Measurements from ENCODE around the gene ENTREP3.
"Not testable (repeated sequence)": the region's sequence is repeated elsewhere in the genome, so short reads cannot be mapped to it uniquely, and the experiment has no call there.

- TF ChIP-seq CTCF (conservative IDR thresholded peaks at IDR 0.05); ZFX (IDR thresholded peaks at IDR 0.05): not testable (repeated sequence)
Observed at GRCh38 chr1:155233502-155233901, 21.8 kb downstream of the ENTREP3 start.

Measured in C4-2B (cell line).